HepG2 (cell line): ENCODE measurements around the gene WDR54. TPM values are rescaled to one million over a fixed set of nuclear protein-coding genes. Genes with fewer than 3 reads are reported as not detected.

Source experiments
- CCAR2 ChIP-seq: fragments of 200-400 bp; formaldehyde crosslinking; optimal IDR thresholded peaks from 2 replicates; pipeline ENCODE3; 2018; ENCODE audit warnings: low read depth, mild to moderate bottlenecking, low read length, moderate library complexity
- FOXP4 ChIP-seq: sonication (generic); formaldehyde crosslinking; IDR thresholded peaks from 2 replicates; pipeline ENCODE4 v1.4.0; 2020; ENCODE audit warnings: missing genetic modification reagents
- HNRNPUL1 ChIP-seq: fragments of 200-400 bp; formaldehyde crosslinking; IDR thresholded peaks from 2 replicates; pipeline ENCODE4 v1.6.1; 2017; ENCODE audit warnings: low read depth, mild to moderate bottlenecking, low read length, moderate library complexity
- IRF2 ChIP-seq: IDR thresholded peaks from 2 replicates; pipeline ENCODE4 v1.6.1; 2018; ENCODE audit warnings: missing genetic modification reagents, missing compliant biosample characterization
- NCOA2 ChIP-seq: sonication (generic); formaldehyde crosslinking; IDR thresholded peaks from 2 replicates; pipeline ENCODE4 v1.8.0; 2022; ENCODE audit warnings: inconsistent platforms
- NFAT5 ChIP-seq: sonication (generic); formaldehyde crosslinking; IDR thresholded peaks from 2 replicates; pipeline ENCODE4 v1.4.0; 2020; ENCODE audit warnings: missing genetic modification reagents
- PHF5A ChIP-seq: IDR thresholded peaks from one replicate; pipeline ENCODE4 v1.6.1; 2018; ENCODE audit warnings: low read depth, missing genetic modification reagents; ENCODE audit not compliant: unreplicated experiment
- POLR2G ChIP-seq: fragments of 200-400 bp; formaldehyde crosslinking; IDR thresholded peaks from 2 replicates; pipeline ENCODE4 v1.6.1; 2018; ENCODE audit warnings: mild to moderate bottlenecking, low read depth, low read length, moderate library complexity
- RBFOX2 ChIP-seq: fragments of 200-400 bp; formaldehyde crosslinking; IDR thresholded peaks from 2 replicates; pipeline ENCODE4 v1.6.1; 2017; ENCODE audit warnings: low read depth, mild to moderate bottlenecking, low read length
- SIN3A ChIP-seq: IDR thresholded peaks from 2 replicates; pipeline ENCODE4 v1.6.1; 2011; ENCODE audit warnings: low read depth, mild to moderate bottlenecking, control low read depth, low read length, borderline replicate concordance
- SRSF9 ChIP-seq: fragments of 200-400 bp; formaldehyde crosslinking; IDR thresholded peaks from 2 replicates; pipeline ENCODE4 v1.6.1; 2018; ENCODE audit warnings: borderline replicate concordance, mild to moderate bottlenecking, low read depth, low read length; ENCODE audit not compliant: insufficient read depth, poor library complexity, severe bottlenecking
- TEF ChIP-seq: sonication (generic); formaldehyde crosslinking; IDR thresholded peaks from 2 replicates; pipeline ENCODE4 v1.5.0; 2020; ENCODE audit warnings: missing genetic modification reagents
- TSC22D2 ChIP-seq: sonication (generic); formaldehyde crosslinking; IDR thresholded peaks from 2 replicates; pipeline ENCODE4 v1.5.1; 2020; ENCODE audit warnings: missing genetic modification reagents, mild to moderate bottlenecking, borderline replicate concordance
- ZNF138 ChIP-seq: sonication (generic); formaldehyde crosslinking; IDR thresholded peaks from 2 replicates; pipeline ENCODE4 v1.5.0; 2020; ENCODE audit warnings: mild to moderate bottlenecking, low read depth, missing genetic modification reagents
- ZNF20 ChIP-seq: sonication (generic); formaldehyde crosslinking; IDR thresholded peaks from 2 replicates; pipeline ENCODE4 v1.4.0; 2020; ENCODE audit warnings: mild to moderate bottlenecking, moderate library complexity, missing genetic modification reagents
- ZNF460 ChIP-seq: sonication (generic); formaldehyde crosslinking; IDR thresholded peaks from 2 replicates; pipeline ENCODE4 v1.5.1; 2020; ENCODE audit warnings: missing genetic modification reagents, mild to moderate bottlenecking, borderline replicate concordance
- ZNF484 ChIP-seq: sonication (generic); formaldehyde crosslinking; IDR thresholded peaks from 2 replicates; pipeline ENCODE4 v1.5.1; 2020; ENCODE audit warnings: mild to moderate bottlenecking, low read depth, missing genetic modification reagents, borderline replicate concordance
- ZNF580 ChIP-seq: IDR thresholded peaks from 2 replicates; pipeline ENCODE4 v1.6.1; 2016; ENCODE audit warnings: low read depth, borderline replicate concordance
- ZNF598 ChIP-seq: sonication (generic); formaldehyde crosslinking; IDR thresholded peaks from 2 replicates; pipeline ENCODE4 v1.5.1; 2020; ENCODE audit warnings: mild to moderate bottlenecking, missing genetic modification reagents, borderline replicate concordance
- ZNF614 ChIP-seq: IDR thresholded peaks from 2 replicates; pipeline ENCODE4 v1.6.1; 2018; ENCODE audit warnings: missing biosample characterization, missing genetic modification reagents, inconsistent platforms, borderline replicate concordance
- ZNF777 ChIP-seq: sonication (generic); formaldehyde crosslinking; IDR thresholded peaks from 2 replicates; pipeline ENCODE4 v1.4.0; 2020; ENCODE audit warnings: missing genetic modification reagents
- polyA plus RNA-seq, 8 experiments: library from polyadenylated mRNA; depleted of rRNA in 3 of 8; stranded (reverse) in 7 of 8; unstranded in 1 of 8; fragments of >200 nt; fragmentation: Illumina TruSeq in 4 of 8; extraction: Trizol in 4 of 8; gene quantifications; 2 replicates each; pipeline versions ENCODE4 v1.2.1 to v1.2.3, GENCODE V29; 2011 to 2016; ENCODE audit warnings: low read depth in 4 of 8, missing spikeins in 1 of 8, mixed read lengths in 1 of 8; ENCODE audit not compliant: insufficient read depth in 1 of 8
- total RNA-seq, 5 experiments: library from RNA; depleted of rRNA; stranded (reverse); fragments of >200 nt; fragmentation: Illumina TruSeq; extraction: Trizol; gene quantifications; 2 replicates each; pipeline ENCODE4 v1.2.3, GENCODE V29; 2016; ENCODE audit warnings: low read depth in 1 of 5

WDR54 gene
- total and polyA plus RNA-seq, 2 of the 13 experiments (the other 11 are each of a cell fraction or from before 2014, with no cell fraction given): 2.0 to 17.3 TPM

- TF ChIP-seq IRF2 (peak; percentile 14; the same call in 1 of the 2 replicates), SRSF9 (no peak), PHF5A (CRISPR knock-in tag) (no peak), NFAT5 (peak; percentile 23; the same call in 1 of the 2 replicates), HNRNPUL1 (no peak), ZNF580 (CRISPR knock-in tag) (no peak), CCAR2 (no peak), POLR2G (peak; percentile 76), SIN3A (no peak), FOXP4 (no peak), NCOA2 (CRISPR knock-in tag) (no peak), RBFOX2 (no peak; the same call in none of the 2 replicates), ZNF598 (CRISPR knock-in tag) (0 out of 2 replicates have a peak, but pooled peaks have one; percentile 44), TSC22D2 (0 out of 2 replicates have a peak, but pooled peaks have one; percentile 1), ZNF138 (CRISPR knock-in tag) (no peak), ZNF614 (CRISPR knock-in tag) (no peak; the same call in 1 of the 2 replicates), TEF (no peak), ZNF777 (CRISPR knock-in tag) (no peak), ZNF460 (no peak), ZNF20 (CRISPR knock-in tag) (no peak), ZNF484 (CRISPR knock-in tag) (no peak)
These were observed 36.8 kb downstream of the WDR54 start, which contains the start of gene WBP1 (continued) for GRCh38 chr2:74458132-74458937.
